Measurements from ENCODE around the gene AIFM3.

AIFM3 gene

DNA sequence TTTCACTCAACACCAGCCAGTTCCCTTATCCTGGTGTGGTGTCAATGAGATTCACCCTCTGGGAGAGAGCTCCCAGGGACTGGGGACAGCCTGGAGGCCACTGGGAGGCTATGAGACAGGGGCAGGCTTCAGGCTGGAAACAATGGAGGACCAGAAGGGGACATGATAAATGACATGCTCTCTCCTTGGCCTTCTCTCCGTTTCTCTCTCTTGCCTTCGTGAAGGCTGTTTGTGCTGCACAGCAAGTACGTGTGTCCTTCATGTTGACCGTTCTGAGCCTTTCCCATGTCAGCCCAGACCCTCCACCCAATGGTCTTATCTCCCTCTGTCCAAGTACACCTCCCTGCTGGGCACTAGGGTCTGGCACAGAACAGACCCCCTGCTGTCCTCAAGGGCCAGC, 13.5 kb downstream of the AIFM3 start:
- Histone ChIP-seq H3K36me3 (replicated peaks; ENCODE audit: insufficient read depth, low read length) (no peaks in the 10 kb centered on the region), H3K9me2 (replicated peaks; ENCODE audit: insufficient read depth, low read length) (no peaks in the 10 kb centered on the region), H3K27me3 (replicated peaks; ENCODE audit: insufficient read depth, low read length) (peaks cover 16% of the 10 kb centered on the region; the same call in 1 of the 2 replicates), H3K27ac (ENCODE audit: low read length) (no peak overlapping the region), H3K4me3 (ENCODE audit: low read length) (no peak overlapping the region), H4K20me1 (ENCODE audit: insufficient read depth, low read length) (no peaks in the 10 kb centered on the region), H3K79me2 (ENCODE audit: low read length) (peaks cover 17% of the 10 kb centered on the region), H3F3A (ENCODE audit: insufficient read depth, low read length) (no peaks in the 10 kb centered on the region), H3K9ac (ENCODE audit: low read length) (no peak overlapping the region), H3K4me1 (ENCODE audit: low read length) (peaks cover 13% of the 10 kb centered on the region; the same call in 1 of the 2 replicates), H3K9me3 (replicated peaks; ENCODE audit: insufficient read depth, low read length) (no peaks in the 10 kb centered on the region), H3K4me2 (ENCODE audit: low read depth, low read length) (no peak overlapping the region), H2AFZ (ENCODE audit: low read length) (no peak overlapping the region)
- no peak for DNase-seq
- TF ChIP-seq, protein P1, sequence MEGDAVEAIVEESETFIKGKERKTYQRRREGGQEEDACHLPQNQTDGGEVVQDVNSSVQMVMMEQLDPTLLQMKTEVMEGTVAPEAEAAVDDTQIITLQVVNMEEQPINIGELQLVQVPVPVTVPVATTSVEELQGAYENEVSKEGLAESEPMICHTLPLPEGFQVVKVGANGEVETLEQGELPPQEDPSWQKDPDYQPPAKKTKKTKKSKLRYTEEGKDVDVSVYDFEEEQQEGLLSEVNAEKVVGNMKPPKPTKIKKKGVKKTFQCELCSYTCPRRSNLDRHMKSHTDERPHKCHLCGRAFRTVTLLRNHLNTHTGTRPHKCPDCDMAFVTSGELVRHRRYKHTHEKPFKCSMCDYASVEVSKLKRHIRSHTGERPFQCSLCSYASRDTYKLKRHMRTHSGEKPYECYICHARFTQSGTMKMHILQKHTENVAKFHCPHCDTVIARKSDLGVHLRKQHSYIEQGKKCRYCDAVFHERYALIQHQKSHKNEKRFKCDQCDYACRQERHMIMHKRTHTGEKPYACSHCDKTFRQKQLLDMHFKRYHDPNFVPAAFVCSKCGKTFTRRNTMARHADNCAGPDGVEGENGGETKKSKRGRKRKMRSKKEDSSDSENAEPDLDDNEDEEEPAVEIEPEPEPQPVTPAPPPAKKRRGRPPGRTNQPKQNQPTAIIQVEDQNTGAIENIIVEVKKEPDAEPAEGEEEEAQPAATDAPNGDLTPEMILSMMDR (IDR thresholded peaks at IDR 0.05; ENCODE audit: low read length): no peak
- TF ChIP-seq EZH2 (optimal IDR thresholded peaks at IDR 0.05; ENCODE audit: low read depth, low read length) (no peak), EZH2phosphoT487 (IDR thresholded peaks at IDR 0.05; ENCODE audit: low read length) (no peak)

DNA sequence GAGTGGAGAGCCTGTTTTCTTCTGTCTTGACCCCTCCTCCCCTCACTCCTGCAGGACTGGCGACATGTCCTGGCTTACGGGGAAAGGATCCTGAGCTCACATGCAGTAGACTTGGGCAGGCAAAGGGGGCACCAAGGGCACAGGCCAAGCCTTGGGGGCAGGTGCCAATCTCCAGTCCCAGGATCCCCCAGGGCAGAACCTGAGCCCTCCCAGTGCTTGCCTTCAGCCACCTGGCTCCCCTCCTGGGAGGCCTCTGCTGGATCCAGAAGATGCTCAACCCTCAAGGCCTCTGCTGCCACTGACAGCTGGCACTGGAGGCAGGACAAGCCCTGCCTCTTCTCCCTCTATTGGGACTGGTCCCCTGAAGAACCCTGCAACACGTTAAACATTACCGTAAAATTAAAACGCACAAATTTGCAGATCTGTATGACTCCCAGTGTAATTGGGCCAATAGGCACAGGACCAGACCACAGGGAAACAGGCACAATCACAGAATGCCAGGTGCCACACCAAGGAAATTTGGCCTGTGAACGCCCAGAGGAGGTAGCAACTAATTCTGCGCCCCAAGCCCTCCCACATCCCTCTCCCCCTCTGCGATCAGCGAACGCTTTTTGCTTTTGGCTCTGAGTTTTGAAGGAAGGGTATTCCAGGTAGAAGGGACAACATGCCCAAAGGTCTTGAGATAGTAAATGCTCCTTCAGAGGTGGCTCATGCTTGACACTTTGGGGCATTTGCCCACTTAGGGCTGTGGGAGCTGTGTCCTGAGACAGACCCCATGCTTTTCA, 14.1 kb downstream of the AIFM3 start:
- peak overlapping the region; percentile 62; the same call in 1 of the 2 replicates for H3K27ac ChIP-seq (ENCODE audit: low read length)
- no peak for DNase-seq
- no peaks in the 10 kb centered on the region for H3F3A ChIP-seq (ENCODE audit: insufficient read depth, low read length)
- H3K4me3 ChIP-seq (ENCODE audit: low read length): peak overlapping the region; percentile 76
- peaks cover 13% of the 10 kb centered on the region; the same call in 1 of the 2 replicates for H3K4me1 ChIP-seq (ENCODE audit: low read length)
- no peaks in the 10 kb centered on the region for H4K20me1 ChIP-seq (ENCODE audit: insufficient read depth, low read length)
- H3K36me3 ChIP-seq (replicated peaks; ENCODE audit: insufficient read depth, low read length): no peaks in the 10 kb centered on the region
- peaks cover 17% of the 10 kb centered on the region for H3K79me2 ChIP-seq (ENCODE audit: low read length)
- TF ChIP-seq EZH2 (optimal IDR thresholded peaks at IDR 0.05; ENCODE audit: low read depth, low read length): no peak
- TF ChIP-seq EZH2phosphoT487 (IDR thresholded peaks at IDR 0.05; ENCODE audit: low read length): no peak
- TF ChIP-seq, protein P1 (IDR thresholded peaks at IDR 0.05; ENCODE audit: low read length): no peak
- H3K27me3 ChIP-seq (replicated peaks; ENCODE audit: insufficient read depth, low read length): peaks cover 10% of the 10 kb centered on the region; the same call in 1 of the 2 replicates
- H2AFZ ChIP-seq (ENCODE audit: low read length): peak overlapping the region; percentile 76
- H3K9me2 ChIP-seq (replicated peaks; ENCODE audit: insufficient read depth, low read length): no peaks in the 10 kb centered on the region
- H3K9me3 ChIP-seq (replicated peaks; ENCODE audit: insufficient read depth, low read length): no peaks in the 10 kb centered on the region
- H3K4me2 ChIP-seq (ENCODE audit: low read depth, low read length): peak overlapping the region; percentile 90
- peak overlapping the region; percentile 74 for H3K9ac ChIP-seq (ENCODE audit: low read length)

DNA sequence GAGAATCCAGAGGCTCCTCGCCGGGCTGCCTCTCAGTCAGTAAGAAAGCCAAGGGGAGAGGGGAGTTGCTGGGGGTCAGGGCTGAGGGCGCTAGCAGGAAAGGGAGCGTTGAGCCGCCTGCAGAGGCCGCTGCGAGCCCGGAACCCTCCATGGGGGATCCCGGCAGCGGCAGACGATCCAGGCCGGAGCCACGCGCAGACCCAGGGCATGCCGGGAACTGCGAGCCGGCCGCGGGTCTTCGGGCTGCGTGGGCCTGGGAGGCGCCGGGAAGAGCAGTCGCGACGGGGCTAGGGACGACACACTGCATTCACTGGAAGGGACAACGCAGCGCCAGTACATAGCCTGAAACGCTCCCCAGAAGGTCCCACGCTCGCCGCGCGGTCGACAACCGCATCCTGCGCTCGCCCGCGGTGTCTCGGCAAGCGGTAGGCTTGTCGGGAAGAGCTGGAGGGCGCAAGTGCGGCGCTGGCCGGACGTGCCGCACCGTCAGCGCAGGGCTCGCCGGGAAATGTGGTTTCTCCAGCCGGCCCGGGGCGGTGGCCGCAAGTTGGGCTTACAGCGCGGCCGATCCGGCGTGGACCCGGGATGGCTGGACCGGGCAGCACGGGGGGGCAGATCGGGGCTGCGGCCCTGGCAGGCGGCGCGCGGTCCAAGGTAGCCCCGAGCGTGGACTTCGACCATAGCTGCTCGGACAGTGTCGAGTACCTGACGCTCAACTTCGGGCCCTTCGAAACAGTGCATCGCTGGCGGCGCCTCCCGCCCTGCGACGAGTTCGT, 14.9 kb downstream of the AIFM3 start, which contains the start of gene LZTR1:
Gene LZTR1 (plus strand): TSS at position 511 of the 776 bp plus-strand sequence. CDS start 75 bp downstream, at position 586.
- Histone ChIP-seq H3K4me1 (ENCODE audit: low read length) (peaks cover 13% of the 10 kb centered on the region; the same call in 1 of the 2 replicates), H3K27me3 (replicated peaks; ENCODE audit: insufficient read depth, low read length) (peaks cover 9% of the 10 kb centered on the region; the same call in 1 of the 2 replicates), H3K9ac (ENCODE audit: low read length) (peak within 1 kb of the TSS; percentile 74), H3K9me2 (replicated peaks; ENCODE audit: insufficient read depth, low read length) (no peaks in the 10 kb centered on the region), H3K27ac (ENCODE audit: low read length) (peak within 1 kb of the TSS; percentile 62; the same call in 1 of the 2 replicates), H4K20me1 (ENCODE audit: insufficient read depth, low read length) (no peaks in the 10 kb centered on the region), H2AFZ (ENCODE audit: low read length) (peak within 1 kb of the TSS; percentile 76), H3K4me2 (ENCODE audit: low read depth, low read length) (peak within 1 kb of the TSS; percentile 90), H3K79me2 (ENCODE audit: low read length) (peaks cover 17% of the 10 kb centered on the region), H3F3A (ENCODE audit: insufficient read depth, low read length) (no peaks in the 10 kb centered on the region), H3K36me3 (replicated peaks; ENCODE audit: insufficient read depth, low read length) (no peaks in the 10 kb centered on the region), H3K4me3 (ENCODE audit: low read length) (peak within 1 kb of the TSS; percentile 76), H3K9me3 (replicated peaks; ENCODE audit: insufficient read depth, low read length) (no peaks in the 10 kb centered on the region)
- DNase-seq: peak; percentile 84
- TF ChIP-seq EZH2 (optimal IDR thresholded peaks at IDR 0.05; ENCODE audit: low read depth, low read length): no peak
- TF ChIP-seq, protein P1 (IDR thresholded peaks at IDR 0.05; ENCODE audit: low read length): peak; percentile 60

Data from MM.1S (cell line).